Heart right ventricle (tissue), 16 donors: ENCODE results near the gene MFSD2A. TPM values are rescaled to one million over a fixed set of nuclear protein-coding genes. Genes with fewer than 3 reads are reported as not detected.

ENCODE experiments used
- ATAC-seq, 8 donors: fragments of 200-7000 bp; cut with Tn5 transposase; one replicate each; pipeline ENCODE4 v1.9.1; 2020; ENCODE audit warnings: mild to moderate bottlenecking in 8 of 8, moderate library complexity in 8 of 8, moderate number of reproducible peaks in 1 of 8
- DNase-seq, 2 donors: peaks; one replicate each; pipeline ENCODE4 v3.0.0-alpha.2; 2020
- H3K27ac ChIP-seq, 10 donors: fragments of 200-600 bp; sonication (generic) in 2 of 10; one replicate each; pipeline versions ENCODE4 v1.5.0 to v1.8.0; 2020 to 2022; ENCODE audit warnings: mild to moderate bottlenecking in 3 of 10
- H3K27me3 ChIP-seq, 7 donors: fragments of 200-600 bp; one replicate each; pipeline ENCODE4 v1.8.0; 2021 to 2022; ENCODE audit warnings: mild to moderate bottlenecking in 2 of 7
- H3K36me3 ChIP-seq, 9 donors: fragments of 200-600 bp; sonication (generic) in 1 of 9; one replicate each; pipeline versions ENCODE4 v1.5.0 to v1.8.0; 2020 to 2022; ENCODE audit warnings: mild to moderate bottlenecking in 2 of 9
- H3K4me1 ChIP-seq, 9 donors: fragments of 200-600 bp; sonication (generic) in 1 of 9; one replicate each; pipeline versions ENCODE4 v1.5.0 to v1.8.0; 2020 to 2022; ENCODE audit warnings: mild to moderate bottlenecking in 4 of 9
- H3K4me3 ChIP-seq, 10 donors: fragments of 200-600 bp; sonication (generic) in 2 of 10; one replicate each; pipeline versions ENCODE4 v1.5.0 to v1.8.0; 2020 to 2022; ENCODE audit warnings: mild to moderate bottlenecking in 7 of 10, moderate library complexity in 2 of 10
- H3K9me3 ChIP-seq, 11 donors: fragments of 200-600 bp in 10 of 11; sonication (generic) in 2 of 11; one replicate each; pipeline versions ENCODE4 v1.5.0 to v1.8.0; 2013 to 2022; ENCODE audit warnings: mild to moderate bottlenecking in 2 of 11, control low read depth in 1 of 11, moderate library complexity in 1 of 11
- WGBS, 2 donors: extraction: QIAGEN DNeasy Blood & Tissue Kit; methylation state at CpG; one replicate each; pipeline ENCODE4 v1.1.7; 2013; ENCODE audit warnings: inconsistent platforms in 1 of 2; 5-methylcytosine and 5-hydroxymethylcytosine counted together
- intact Hi-C, 10 donors: fragments of 100-400 bp; cut with DNase I; formaldehyde crosslinking; loops; one replicate each; pipeline versions ENCODE4 v1.11.1 to v1.14.2; 2022
- polyA plus RNA-seq, 2 donors: library from polyadenylated mRNA; stranded (reverse); fragments of 200-250 nt; gene quantifications; one replicate each; pipeline ENCODE4 v1.2.3, GENCODE V29; 2013
- total RNA-seq, 10 donors: library from RNA; stranded (reverse); fragmentation: NEBNext Ultra II Directional in 3 of 10; extraction: Animal tissue kit (Norgen Biotek cat#: 25700) in 3 of 10; gene quantifications; one replicate each; pipeline versions ENCODE4 v1.2.1 to v1.2.4, GENCODE V29; 2021 to 2023
- TF ChIP-seq, protein P1 (sequence below), 9 donors: fragments of 200-600 bp; sonication (generic) in 2 of 9; IDR thresholded peaks; one replicate each; pipeline versions ENCODE4 v1.5.0 to v1.8.0; 2021 to 2022; ENCODE audit warnings: antibody characterized with exemption in 9 of 9, mild to moderate bottlenecking in 5 of 9, moderate library complexity in 1 of 9
- donor health status: Arrhythmogenic right ventricular cardiomyopathy.
- donor health status: ischemic (EF 13 %, LVEDD 7.1; RV severe dilation, severe dysfunction).
- donor health status: healthy with polysubstance abuse.
- donor health status: DM: no; HTN: yes; CAD: no.
- donor health status: DM: no; HTN: no; CAD: no.
- donor health status: ischemic (EF 25% LVEDD 6.9; RV normal size, moderate dysfunction).
- donor health status: ischemic (EF 25% LVEDD 5.7; RV mildly dilated, moderate dysfunction).
- donor health status: healthy.
- donor health status: DM: yes; HTN: yes; CAD: no.
- donor health status: Ischemic cardiomyopathy.
- donor health status: ischemic (EF 35%, LVEDD 5.7; RV mildly dilated, moderate dysfunction).
- donor health status: nonischemic (EF 11% LVEDD 7.7; RV severe dilation, severe dysfunction).
- donor health status: DM: yes; HTN: yes; CAD: no.
- donor health status: PGD.
- donor health status: ischemic (EF 29% LVEDD 5.4; RV normal size, mild dysfunction).
- donor health status: nonischemic (EF 23%, LVEDD 6.1; RV moderate dilation, normal function).

The MFSD2A gene
- total and polyA plus RNA-seq, 12 donors: 0.15 to 5.6 (median 0.45) TPM; not detected in 2

DNA sequence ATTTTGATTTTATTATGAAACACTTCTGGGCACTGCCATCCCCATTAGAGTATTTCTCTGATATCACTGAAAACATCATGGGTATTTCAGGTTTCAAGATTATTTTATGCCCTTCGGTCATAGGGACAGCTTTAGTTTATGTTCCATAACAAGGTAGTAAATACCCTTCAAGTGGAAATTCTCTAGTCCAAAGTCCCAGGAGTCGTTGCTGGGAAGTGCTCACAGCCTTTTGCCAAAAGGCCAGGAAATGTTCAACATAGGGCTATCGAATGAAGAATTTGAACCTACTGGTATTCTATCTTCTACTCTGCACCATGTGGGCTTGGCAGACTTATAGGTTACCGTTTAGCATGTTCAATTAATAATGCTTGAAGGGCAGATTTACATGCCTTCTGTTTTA, 7.7 kb upstream of the MFSD2A start:
- ATAC-seq (no peak), DNase-seq (no peak)
- Histone ChIP-seq H3K4me3 (no peak overlapping the region), H3K9me3 (peaks cover 0 to 6% (median 0%) of the 10 kb centered on the region in 11 donors), H3K27ac (no peak overlapping the region), H3K4me1 (peaks cover 0 to 13% (median 2%) of the 10 kb centered on the region in 9 donors), H3K27me3 (peaks cover 0 to 17% (median 0%) of the 10 kb centered on the region in 7 donors), H3K36me3 (no peaks in the 10 kb centered on the region)
- TF ChIP-seq, protein P1, sequence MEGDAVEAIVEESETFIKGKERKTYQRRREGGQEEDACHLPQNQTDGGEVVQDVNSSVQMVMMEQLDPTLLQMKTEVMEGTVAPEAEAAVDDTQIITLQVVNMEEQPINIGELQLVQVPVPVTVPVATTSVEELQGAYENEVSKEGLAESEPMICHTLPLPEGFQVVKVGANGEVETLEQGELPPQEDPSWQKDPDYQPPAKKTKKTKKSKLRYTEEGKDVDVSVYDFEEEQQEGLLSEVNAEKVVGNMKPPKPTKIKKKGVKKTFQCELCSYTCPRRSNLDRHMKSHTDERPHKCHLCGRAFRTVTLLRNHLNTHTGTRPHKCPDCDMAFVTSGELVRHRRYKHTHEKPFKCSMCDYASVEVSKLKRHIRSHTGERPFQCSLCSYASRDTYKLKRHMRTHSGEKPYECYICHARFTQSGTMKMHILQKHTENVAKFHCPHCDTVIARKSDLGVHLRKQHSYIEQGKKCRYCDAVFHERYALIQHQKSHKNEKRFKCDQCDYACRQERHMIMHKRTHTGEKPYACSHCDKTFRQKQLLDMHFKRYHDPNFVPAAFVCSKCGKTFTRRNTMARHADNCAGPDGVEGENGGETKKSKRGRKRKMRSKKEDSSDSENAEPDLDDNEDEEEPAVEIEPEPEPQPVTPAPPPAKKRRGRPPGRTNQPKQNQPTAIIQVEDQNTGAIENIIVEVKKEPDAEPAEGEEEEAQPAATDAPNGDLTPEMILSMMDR (IDR thresholded peaks at IDR 0.05): no peak
- WGBS, 2 donors: 81 to 84% methylated on average over 4 of the region's 4 CpGs
- intact Hi-C loops: no loop called here

DNA sequence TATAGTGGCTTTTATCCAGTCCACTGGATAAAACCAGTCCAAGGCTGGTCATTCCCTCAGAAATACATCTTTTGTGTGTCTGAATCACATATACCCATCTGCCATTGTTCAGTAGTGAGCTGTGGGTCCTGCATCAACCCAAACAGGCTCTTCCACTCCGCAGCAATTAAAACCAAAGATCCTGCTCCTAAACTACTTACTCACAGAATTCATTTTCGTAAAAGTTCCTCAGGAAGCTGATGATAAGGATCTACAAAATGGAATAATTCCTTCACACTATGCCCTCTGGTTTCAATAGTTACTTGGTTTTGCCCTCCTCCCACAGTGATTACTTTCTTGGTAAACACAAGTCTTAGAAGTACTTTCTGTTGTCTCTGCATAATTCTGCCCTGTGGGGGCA, 5.1 kb upstream of the MFSD2A start:
- H3K4me3 ChIP-seq: no peak overlapping the region
- DNase-seq (no peak), ATAC-seq (no peak)
- H3K9me3 ChIP-seq: peaks cover 0 to 6% (median 0%) of the 10 kb centered on the region in 11 donors
- H3K27ac ChIP-seq: no peak overlapping the region
- H3K27me3 ChIP-seq: peaks cover 0 to 9% (median 0%) of the 10 kb centered on the region in 7 donors
- H3K4me1 ChIP-seq: peaks cover 0 to 33% (median 14%) of the 10 kb centered on the region in 9 donors
- intact Hi-C loops: no loop called here
- H3K36me3 ChIP-seq: no peaks in the 10 kb centered on the region
- 78 to 90% methylated on average over 2 of the region's 2 CpGs for WGBS, 2 donors
- TF ChIP-seq, protein P1 (IDR thresholded peaks at IDR 0.05): no peak

DNA sequence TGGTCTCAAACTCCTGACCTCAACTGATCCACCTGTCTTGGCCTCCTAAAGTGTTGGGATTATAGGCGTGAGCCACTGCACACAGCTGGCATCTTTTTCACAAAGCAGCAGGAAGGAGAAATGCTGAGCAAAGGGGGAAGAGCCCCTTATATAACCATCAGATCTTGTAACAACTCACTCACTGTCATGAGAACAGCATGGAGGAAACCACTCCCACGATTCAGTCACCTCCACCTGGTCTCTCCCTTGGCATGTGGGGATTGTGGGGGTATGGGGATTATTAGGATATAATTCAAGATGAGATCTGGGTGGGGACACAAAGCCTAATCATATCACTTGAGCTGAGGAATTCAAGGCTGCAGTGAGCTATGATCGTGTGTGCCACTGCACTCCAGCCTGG, 3.0 kb upstream of the MFSD2A start:
- ATAC-seq (no peak), DNase-seq (no peak)
- Histone ChIP-seq H3K27ac (peak overlapping the region in 8 of 10 donors; percentile 20 to 77 (median 64)), H3K27me3 (peaks cover 0 to 9% (median 1%) of the 10 kb centered on the region in 7 donors), H3K4me3 (no peak overlapping the region), H3K36me3 (no peaks in the 10 kb centered on the region), H3K9me3 (peaks cover 0 to 6% (median 0%) of the 10 kb centered on the region in 11 donors), H3K4me1 (peaks cover 10 to 50% (median 31%) of the 10 kb centered on the region in 9 donors)
- TF ChIP-seq, protein P1 (IDR thresholded peaks at IDR 0.05): no peak
- intact Hi-C loops: no loop called here
- WGBS, 2 donors: 67 to 68% methylated on average over 3 of the region's 3 CpGs

DNA sequence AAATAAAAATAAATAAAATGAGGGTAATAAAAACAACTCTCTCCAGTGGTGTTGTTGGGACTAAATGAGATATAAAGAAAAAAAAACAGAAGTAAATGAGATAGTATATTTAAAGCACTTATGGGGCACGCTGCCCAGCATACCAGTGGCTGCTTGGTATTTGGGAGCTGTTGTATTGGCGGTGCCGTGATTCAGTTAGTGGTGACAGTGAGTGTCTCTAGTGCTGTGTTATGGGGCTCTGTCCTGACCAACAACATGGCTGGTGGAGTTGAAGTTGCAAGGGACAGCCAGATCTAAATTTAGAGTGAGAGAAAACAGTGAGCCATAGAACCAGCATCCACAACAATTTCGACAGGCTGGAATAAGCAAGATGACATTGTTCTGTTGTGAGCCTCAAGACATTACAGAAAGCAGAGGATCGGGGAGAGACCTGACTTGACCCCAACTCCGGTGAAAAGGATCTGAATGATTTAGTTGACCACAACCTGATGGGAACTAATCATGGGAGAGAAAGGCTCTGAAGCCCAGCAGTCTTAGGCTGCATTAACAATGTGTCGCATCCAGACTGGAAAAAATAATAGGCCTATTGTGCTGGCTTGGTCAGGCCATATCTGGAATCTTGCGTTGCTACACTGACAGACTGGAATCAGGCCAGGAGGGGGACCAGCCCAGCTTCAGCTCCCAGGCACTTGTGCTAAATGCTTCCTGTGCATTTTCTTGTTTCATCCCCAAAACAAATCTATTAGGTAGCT, 2.4 kb upstream of the MFSD2A start:
- peak overlapping the region in 9 of 10 donors; percentile 20 to 77 (median 63) for H3K27ac ChIP-seq
- intact Hi-C loops: no loop called here
- 28 to 41% methylated on average over 8 of the region's 8 CpGs for WGBS, 2 donors
- no peaks in the 10 kb centered on the region for H3K36me3 ChIP-seq
- TF ChIP-seq, protein P1 (IDR thresholded peaks at IDR 0.05): no peak
- H3K4me1 ChIP-seq: peaks cover 10 to 50% (median 32%) of the 10 kb centered on the region in 9 donors
- DNase-seq: no peak
- peaks cover 0 to 15% (median 7%) of the 10 kb centered on the region in 7 donors for H3K27me3 ChIP-seq
- H3K9me3 ChIP-seq: peaks cover 0 to 6% (median 0%) of the 10 kb centered on the region in 11 donors
- H3K4me3 ChIP-seq: no peak overlapping the region
- ATAC-seq: peak in 5 of 8 donors; percentile 37 to 43 (median 41)
